Limb (tissue), 2 donors: ENCODE results near the gene ERP27.
A peak's percentile ranks its signal among the peaks of the same experiment; 100 is the strongest.

Source experiments
- DNase-seq, 2 donors: peaks; one replicate each; pipeline ENCODE4 v3.0.0-alpha.2; 2016; ENCODE audit errors: extremely low spot score in 2 of 2

Gene ERP27

DNA sequence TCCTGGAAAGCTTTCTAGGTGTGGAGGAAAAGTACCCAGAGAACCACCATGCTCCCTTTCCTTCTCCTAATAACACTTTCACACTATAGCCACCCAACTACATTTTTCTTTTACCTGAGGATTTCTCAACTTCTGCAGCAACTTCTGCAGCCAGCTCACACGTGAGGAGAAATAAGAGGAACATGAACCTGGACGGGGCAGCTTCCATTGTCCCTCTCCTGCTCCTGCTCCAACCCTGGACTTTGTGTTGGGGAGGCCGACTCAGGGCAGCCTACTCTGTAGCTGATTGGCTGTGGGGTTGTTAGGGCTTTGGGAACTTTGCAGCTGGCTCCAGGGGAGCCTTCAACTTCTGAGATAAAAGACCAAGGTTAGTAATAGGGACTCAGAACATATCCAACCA is at the start of gene ERP27:
Gene ERP27, minus strand, starts transcription at position 237 of the 400 bp plus-strand sequence. Its CDS starts 29 bp downstream, at position 208.
- DNase-seq: no peak

DNA sequence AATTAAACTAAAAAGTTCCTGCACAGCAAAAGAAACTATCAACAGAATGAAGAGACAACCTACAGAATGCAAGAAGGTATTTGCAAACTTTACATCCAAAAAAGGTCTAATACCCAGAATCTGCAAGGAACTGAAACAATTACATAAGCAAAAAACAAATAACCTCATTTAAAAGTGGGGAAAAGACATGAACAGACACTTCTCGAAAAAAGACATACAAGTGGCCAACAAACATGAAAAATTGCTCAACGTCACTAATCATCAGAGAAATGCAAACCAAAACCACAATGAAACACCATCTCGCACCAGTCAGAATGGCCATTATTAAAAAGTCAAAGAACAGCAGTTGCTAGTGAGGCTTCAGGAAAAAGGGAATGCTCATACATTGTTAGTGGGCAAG is 49.7 kb upstream of the ERP27 start:
- DNase-seq: no peak

DNA sequence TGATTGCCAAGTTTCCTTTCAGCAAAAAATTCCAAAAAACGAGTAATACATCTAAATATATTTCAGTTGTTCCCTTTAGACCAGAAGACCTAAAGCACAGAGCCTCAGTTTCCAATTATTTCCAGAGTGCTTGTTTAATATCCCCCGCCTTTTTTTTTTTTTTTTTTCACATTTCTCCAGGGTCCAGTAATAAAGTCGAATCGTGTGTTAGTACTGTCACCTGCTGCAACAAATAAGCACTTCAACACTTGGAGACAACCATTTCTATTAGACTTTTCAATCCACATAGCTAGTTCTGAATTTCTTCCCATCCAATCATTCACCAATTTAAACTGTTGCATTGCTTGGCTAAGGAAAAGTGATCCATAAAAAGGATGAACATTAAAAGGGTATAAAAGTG is 48.1 kb upstream of the ERP27 start:
- no peak for DNase-seq

DNA sequence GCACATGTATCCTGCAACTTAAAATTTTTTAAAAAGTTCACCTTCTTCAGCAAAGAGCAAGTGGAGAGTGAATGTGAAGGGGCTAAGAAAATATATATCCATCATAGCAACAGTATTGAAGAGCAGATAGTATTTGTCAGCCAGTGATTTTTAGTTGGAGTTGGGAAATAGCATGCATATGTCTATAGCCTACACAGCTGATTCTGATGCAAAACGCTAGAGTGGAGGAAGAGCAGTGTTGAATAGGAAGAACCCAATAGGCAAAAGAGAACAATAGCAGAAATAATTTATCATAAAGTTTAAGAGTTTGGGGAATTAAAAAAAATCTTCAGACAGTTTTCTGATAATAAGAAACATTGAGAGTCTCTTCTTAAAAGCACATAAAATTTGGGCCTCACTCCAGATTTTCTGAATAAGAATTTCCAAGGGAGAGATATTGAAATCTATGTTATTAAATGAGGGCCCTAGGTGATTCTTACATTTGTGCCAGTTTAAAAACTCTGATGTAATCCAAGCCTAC is 46.5 kb upstream of the ERP27 start:
- no peak for DNase-seq

DNA sequence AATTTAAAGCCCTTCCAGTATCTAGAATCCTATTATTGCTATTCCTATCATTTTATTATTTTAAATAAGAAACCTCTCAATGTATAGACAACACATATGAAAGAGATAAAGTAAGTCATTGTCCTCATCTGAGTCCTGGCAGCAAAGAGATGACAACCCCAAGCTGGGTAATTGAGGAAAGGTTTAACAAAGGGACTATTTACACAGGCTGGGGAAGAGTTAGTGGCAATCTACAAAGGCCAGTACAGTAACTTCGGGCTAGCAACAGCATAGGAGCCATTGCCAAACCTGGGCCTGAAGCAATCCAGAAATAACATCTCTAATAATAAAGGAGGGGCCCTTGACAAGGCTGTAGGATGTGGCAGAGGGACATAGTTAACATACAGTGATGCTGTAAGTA is 45.7 kb upstream of the ERP27 start:
- DNase-seq: no peak

GRCh38 chr12:14982991-14983390 is 44.7 kb upstream of the ERP27 start:
- no peak for DNase-seq

- no peak for DNase-seq
These were observed 44.2 kb upstream of the ERP27 start for GRCh38 chr12:14982562-14982961.

GRCh38 chr12:14981049-14981448 is 42.7 kb upstream of the ERP27 start:
- no peak for DNase-seq

- no peak for DNase-seq
These were observed 41.1 kb upstream of the ERP27 start for GRCh38 chr12:14979468-14979867.

- DNase-seq: no peak
These were observed 38.3 kb upstream of the ERP27 start for GRCh38 chr12:14976658-14977057.

DNA sequence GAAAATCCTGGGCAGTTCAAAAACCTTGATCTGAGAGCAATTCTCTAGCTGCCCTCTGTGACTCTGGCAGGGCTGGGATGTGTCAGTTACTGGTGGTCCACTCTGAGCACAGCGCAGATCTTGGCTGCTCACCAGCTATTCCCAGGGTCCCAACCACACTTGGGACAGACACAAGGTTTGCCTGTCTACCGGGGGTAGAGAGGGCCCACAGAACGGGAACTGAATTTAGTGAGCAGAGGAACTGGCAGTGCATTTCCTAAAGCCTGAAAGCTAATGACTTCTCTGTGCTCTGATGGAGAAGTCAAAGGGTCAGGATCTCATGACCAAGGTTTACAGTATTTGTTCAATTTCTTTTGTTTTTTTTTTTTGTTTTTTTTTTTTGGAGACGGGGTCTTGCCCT is 37.1 kb upstream of the ERP27 start:
- DNase-seq: no peak

GRCh38 chr12:14974633-14975032 is 36.3 kb upstream of the ERP27 start:
- DNase-seq: no peak

GRCh38 chr12:14972816-14973215 is 34.5 kb upstream of the ERP27 start, which contains the start of gene PDE6H:
Gene PDE6H, plus strand, starts transcription at chr12:14973042. Its CDS starts 4,971 bp downstream, at chr12:14978013.
- DNase-seq: no peak

DNA sequence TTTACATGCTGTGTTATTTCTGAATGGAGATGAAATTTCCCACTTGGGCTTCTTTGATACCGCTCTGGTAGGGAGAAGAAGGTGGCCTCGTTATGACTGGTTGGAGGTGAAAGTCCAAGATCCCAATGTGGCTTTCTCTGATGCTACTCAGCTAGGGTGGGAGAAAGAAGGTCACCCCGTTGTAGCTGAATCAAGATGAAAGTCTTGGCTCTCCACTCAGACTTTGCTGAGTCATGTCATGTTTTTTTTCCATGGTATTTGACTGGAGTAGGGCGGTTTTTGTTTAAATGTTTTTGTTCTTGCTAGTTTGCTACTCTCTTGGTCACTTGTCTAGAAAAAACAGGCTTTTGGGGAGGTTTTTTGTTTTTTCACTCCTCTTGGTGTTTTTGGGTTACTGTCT is 32.1 kb upstream of the ERP27 start:
- no peak for DNase-seq

DNA sequence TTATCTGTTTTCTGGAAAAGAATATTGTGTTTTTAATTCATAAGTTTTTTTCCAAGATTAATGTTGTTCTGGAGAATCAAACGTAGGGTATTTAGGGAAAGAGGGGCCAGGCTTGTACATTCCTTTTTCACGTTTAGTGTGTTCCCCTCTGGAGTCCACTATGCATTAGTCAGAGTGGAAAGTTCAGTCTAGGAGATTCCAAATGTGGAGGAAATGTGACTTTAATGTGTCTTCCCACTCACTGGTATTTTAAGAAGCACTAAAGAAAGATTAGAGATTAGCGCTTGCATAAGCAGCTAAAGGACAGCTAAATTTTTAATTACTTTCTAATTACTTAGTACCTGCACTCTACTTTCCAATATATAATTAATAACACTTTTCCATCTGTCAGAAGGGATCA is 30.1 kb upstream of the ERP27 start:
- DNase-seq: no peak

DNA sequence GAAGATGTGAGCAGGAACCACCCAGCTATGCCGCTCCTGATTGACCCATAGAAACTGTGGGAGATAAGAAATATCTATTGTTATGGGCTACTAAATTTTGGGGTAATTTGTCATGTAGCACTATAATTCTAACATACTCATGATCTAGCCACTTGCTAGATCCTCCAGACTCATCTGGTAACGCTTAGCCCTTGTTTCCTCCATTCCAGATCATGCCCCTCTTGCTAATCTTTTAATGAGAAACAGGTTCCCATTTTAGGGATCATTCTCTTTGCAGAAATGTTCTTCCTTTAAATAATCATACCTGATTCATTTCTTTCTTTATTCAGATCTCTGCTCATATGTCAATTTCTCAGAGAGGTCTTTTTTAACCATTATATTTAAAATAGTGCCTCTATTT is 26.9 kb upstream of the ERP27 start:
- no peak for DNase-seq

GRCh38 chr12:14964406-14964805 is 26.1 kb upstream of the ERP27 start:
- DNase-seq: no peak

- no peak for DNase-seq
These were observed 25.2 kb upstream of the ERP27 start for GRCh38 chr12:14963520-14963919.

- DNase-seq: no peak
These were observed 24.5 kb upstream of the ERP27 start for GRCh38 chr12:14962797-14963196.

DNA sequence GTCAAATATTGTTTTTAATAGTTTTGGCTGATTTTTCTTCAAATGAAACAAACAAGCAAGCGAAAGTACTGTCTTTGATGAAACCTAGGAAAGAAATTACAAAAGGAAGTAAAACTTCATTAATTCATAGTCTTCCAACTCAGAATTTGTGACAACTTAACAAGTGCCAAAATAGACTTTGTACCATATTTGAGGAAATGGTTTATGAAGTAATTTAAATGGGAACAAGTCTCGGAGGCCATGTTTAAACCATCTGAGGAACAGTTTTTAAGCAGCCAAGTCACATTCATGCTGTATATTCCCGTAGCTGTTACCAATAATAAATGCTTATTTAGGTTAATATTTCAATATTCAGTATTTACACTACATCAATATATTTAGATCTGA is 23.8 kb upstream of the ERP27 start:
- DNase-seq: no peak

DNA sequence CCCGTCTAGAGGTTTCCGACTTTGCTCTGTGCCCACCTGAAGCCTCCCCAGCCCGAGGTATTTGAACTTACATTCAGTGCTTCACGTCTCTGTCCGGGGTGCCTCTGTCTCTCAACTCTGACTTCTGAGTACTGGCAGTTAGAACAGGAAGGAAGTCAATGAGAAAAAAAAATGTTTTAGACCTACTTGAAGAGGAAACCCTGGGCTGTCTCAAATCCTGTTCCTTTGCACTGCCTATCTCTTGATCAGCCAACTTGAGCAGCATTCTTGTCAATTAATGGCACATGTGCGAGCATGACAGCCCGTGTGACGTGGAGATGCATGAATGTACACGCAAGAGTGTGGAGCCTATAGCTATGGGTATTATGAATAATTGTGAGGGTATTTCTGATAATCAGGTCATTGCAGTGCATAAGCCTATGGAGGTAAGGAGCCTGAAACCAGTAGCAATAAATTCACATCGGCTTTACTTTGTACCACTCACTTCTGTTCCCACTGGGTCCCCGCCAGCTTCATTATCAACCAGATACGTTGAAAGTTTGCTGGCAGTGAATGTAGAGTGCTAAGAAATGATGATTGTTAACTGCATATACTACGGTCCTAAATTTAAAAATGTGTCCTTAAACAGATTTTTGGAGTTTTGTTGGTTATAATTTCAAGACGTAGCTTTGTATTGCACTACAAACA is 23.3 kb upstream of the ERP27 start, which contains the start of gene ARHGDIB:
Gene ARHGDIB, minus strand, starts transcription at position 136 of the 687 bp plus-strand sequence. CDS start 10,889 bp downstream, outside the sequence.
- peak in 1 of 2 donors; percentile 28 for DNase-seq

- DNase-seq: no peak
These were observed 22.5 kb upstream of the ERP27 start for GRCh38 chr12:14960548-14961465.
